ENCODE results near the gene CNTN5.

Gene CNTN5

DNA sequence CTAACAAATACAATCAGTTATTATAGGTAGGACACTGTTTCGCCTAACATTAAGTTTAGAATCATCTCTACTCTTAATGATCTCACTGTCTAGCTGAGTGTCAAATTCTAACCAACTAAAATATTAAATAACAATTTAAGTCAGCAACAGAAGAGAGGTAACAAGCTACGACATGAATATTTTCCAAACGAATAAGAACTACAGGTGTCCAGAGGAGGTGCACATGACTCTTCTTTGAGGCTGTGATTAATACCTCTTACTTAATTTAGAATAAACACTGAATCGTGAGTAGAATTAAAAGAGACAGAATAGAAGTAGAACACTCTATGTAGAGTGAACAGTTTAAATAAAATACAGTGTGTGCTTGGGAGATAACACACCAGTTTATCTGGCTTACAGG is 1047.4 kb downstream of the CNTN5 start:
- Mint-ChIP-seq H3K4me1 (ENCODE audit: low read depth) (no peaks in the 10 kb centered on the region), H3K27ac (no peak overlapping the region), H3K36me3 (ENCODE audit: low read depth) (no peaks in the 10 kb centered on the region), H3K4me3 (no peak overlapping the region), H3K9me3 (peaks cover 17% of the 10 kb centered on the region), H3K27me3 (ENCODE audit: low read depth) (no peaks in the 10 kb centered on the region)

GRCh38 chr11:100072131-100072530 is 1051.4 kb downstream of the CNTN5 start:
- H3K4me1 Mint-ChIP-seq (ENCODE audit: low read depth): no peaks in the 10 kb centered on the region
- no peak overlapping the region for H3K27ac Mint-ChIP-seq
- no peaks in the 10 kb centered on the region for H3K27me3 Mint-ChIP-seq (ENCODE audit: low read depth)
- H3K9me3 Mint-ChIP-seq: peaks cover 18% of the 10 kb centered on the region
- H3K36me3 Mint-ChIP-seq (ENCODE audit: low read depth): no peaks in the 10 kb centered on the region
- H3K4me3 Mint-ChIP-seq: no peak overlapping the region

DNA sequence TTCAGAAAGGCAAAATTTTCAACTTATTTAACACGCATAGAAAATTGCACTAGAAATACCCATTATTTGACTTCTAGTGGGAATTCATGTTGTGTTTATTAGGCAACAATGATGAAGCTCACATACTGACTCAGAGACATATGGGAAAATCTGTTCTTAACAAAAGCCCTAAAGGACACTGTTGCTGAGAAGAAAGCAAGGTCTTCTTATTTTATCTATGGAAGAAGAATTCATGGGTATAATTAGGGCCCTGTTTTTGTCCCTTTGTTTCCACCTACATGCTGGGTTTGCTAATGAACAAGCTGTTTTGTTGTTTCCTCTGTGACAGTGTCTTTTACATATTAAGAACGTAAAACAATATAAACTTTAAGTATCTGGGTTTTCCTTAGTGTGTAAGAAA is 1059.6 kb downstream of the CNTN5 start:
- no peaks in the 10 kb centered on the region for H3K4me1 Mint-ChIP-seq (ENCODE audit: low read depth)

DNA sequence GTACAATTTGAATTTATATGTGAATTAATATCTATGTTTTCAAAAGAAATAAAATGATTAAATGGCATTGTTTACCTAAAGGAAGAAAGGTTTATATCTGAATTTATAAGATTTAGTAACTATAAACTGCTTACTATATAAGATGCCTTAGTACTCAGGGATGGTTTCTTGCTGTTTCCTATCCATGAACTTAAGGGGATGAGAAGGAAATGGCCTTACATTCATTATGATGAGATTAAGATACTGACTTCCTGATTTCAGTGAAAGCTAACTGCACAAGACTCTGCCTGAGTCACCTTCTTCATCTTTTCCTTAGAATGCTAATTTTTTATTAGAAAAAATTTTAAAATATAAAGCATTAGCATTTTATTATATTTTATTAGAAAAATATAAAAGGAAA is 1060.1 kb downstream of the CNTN5 start:
- no peak overlapping the region for H3K27ac Mint-ChIP-seq
- H3K9me3 Mint-ChIP-seq: peaks cover 12% of the 10 kb centered on the region
- H3K36me3 Mint-ChIP-seq (ENCODE audit: low read depth): no peaks in the 10 kb centered on the region
- no peaks in the 10 kb centered on the region for H3K27me3 Mint-ChIP-seq (ENCODE audit: low read depth)
- no peaks in the 10 kb centered on the region for H3K4me1 Mint-ChIP-seq (ENCODE audit: low read depth)
- no peak overlapping the region for H3K4me3 Mint-ChIP-seq

More for the DNA sequence above, 1059.6 kb downstream of the CNTN5 start:
- Mint-ChIP-seq H3K4me3 (no peak overlapping the region), H3K27ac (no peak overlapping the region), H3K27me3 (ENCODE audit: low read depth) (no peaks in the 10 kb centered on the region), H3K9me3 (peaks cover 17% of the 10 kb centered on the region), H3K36me3 (ENCODE audit: low read depth) (no peaks in the 10 kb centered on the region)

DNA sequence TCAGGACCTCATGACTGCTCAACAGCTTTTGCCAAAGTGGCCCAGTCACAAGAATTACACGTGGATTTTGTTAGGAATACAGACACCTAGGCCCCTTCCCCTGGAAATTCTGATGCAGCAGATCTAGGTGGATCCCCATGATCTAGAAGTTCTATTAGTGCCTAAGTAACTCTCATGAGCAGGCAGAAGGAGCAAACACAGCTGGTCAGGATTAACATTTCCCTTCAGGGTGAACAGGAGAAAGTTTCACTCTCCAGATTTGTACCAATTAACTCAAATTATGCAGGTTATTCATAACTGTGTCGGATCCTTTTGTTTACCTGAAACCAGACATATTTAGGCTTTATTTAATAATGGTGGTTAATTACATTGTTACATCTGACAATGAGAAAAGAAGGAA is 1072.9 kb downstream of the CNTN5 start:
- no peaks in the 10 kb centered on the region for H3K27me3 Mint-ChIP-seq (ENCODE audit: low read depth)
- H3K36me3 Mint-ChIP-seq (ENCODE audit: low read depth): no peaks in the 10 kb centered on the region
- no peak overlapping the region for H3K27ac Mint-ChIP-seq
- H3K9me3 Mint-ChIP-seq: peaks cover 27% of the 10 kb centered on the region
- no peaks in the 10 kb centered on the region for H3K4me1 Mint-ChIP-seq (ENCODE audit: low read depth)
- no peak overlapping the region for H3K4me3 Mint-ChIP-seq

- Mint-ChIP-seq H3K9me3 (peaks cover 28% of the 10 kb centered on the region), H3K4me3 (no peak overlapping the region), H3K4me1 (ENCODE audit: low read depth) (no peaks in the 10 kb centered on the region), H3K27ac (no peak overlapping the region), H3K27me3 (ENCODE audit: low read depth) (no peaks in the 10 kb centered on the region), H3K36me3 (ENCODE audit: low read depth) (no peaks in the 10 kb centered on the region)
These were observed 1073.5 kb downstream of the CNTN5 start for GRCh38 chr11:100094121-100094865.

DNA sequence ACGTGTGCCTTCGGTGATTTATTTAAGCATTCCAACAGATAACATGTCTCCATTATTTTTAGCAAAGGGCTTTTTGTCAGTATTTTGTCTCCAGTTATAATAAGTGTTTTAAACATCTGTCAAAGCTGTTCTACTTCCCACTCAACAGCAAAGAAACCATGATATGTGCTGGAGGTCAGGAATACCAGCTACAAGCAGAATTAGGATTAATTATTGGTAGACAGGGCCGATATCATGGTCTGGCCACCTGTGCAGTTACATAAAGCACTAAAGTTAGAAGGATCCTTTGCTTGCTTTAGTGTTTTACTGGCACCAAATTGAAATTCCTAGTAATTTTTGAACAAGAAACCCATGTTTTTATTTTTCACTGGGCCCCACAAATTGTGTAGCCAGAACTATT is 1075.1 kb downstream of the CNTN5 start:
- no peak overlapping the region for H3K27ac Mint-ChIP-seq
- no peaks in the 10 kb centered on the region for H3K27me3 Mint-ChIP-seq (ENCODE audit: low read depth)
- peaks cover 26% of the 10 kb centered on the region for H3K9me3 Mint-ChIP-seq
- no peaks in the 10 kb centered on the region for H3K36me3 Mint-ChIP-seq (ENCODE audit: low read depth)
- no peaks in the 10 kb centered on the region for H3K4me1 Mint-ChIP-seq (ENCODE audit: low read depth)
- no peak overlapping the region for H3K4me3 Mint-ChIP-seq

DNA sequence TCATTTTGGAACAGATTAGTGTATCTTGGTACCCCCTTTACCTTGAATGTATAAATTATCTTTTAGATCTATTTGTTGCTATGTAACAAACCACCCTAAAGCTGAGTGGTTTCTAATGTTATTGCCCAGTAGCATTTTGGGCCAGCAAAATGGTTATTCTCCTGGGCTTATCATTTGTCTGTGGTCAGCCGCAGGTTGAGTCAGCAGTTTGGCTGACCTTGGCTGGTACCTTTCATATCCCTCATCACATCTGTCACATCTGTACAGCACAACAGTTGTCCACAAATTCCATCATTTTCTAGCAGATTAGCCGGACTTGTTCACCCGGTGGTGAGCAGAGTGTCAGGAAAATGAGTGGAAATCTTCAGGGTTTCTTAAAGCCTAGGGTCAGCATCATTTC is 1077.8 kb downstream of the CNTN5 start:
- Mint-ChIP-seq H3K4me1 (ENCODE audit: low read depth) (no peaks in the 10 kb centered on the region), H3K9me3 (peaks cover 20% of the 10 kb centered on the region), H3K27ac (no peak overlapping the region), H3K27me3 (ENCODE audit: low read depth) (no peaks in the 10 kb centered on the region), H3K36me3 (ENCODE audit: low read depth) (no peaks in the 10 kb centered on the region), H3K4me3 (no peak overlapping the region)

DNA sequence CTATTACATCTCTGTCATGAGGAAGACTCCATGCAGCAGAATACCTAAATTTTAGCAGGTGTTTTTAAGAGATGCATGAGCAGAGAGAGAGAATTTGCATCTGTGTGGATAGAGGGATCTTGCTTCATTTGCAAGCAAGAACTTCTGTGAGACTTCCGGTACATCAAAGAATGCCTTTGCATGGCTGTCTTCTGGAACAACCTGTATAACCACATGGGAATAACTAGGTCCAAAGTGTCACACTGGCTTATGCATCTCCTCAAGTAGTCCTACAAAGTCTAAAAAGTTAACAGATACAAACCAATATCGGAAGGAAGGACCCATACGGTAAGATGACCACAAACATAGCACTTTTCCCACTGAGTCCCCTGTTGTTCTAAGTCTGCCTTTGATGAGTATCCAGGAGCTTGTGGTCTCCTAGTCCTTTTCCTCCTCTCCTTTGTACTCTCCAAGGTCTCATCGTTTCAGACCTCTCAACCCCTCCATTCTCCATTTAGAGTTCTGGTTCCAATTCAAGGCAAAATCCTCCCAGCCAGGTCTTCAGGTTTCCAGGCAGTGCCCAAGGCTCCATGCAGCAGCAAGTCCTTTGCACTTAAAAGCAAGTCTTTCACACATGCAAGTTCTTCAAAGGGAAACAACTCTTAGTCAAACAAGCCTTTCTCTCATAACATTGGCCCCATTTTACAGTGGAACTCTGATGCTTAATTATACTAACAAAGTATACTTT is 1084.7 kb downstream of the CNTN5 start:
- H3K27me3 Mint-ChIP-seq (ENCODE audit: low read depth): no peaks in the 10 kb centered on the region
- H3K4me1 Mint-ChIP-seq (ENCODE audit: low read depth): no peaks in the 10 kb centered on the region
- H3K36me3 Mint-ChIP-seq (ENCODE audit: low read depth): no peaks in the 10 kb centered on the region
- no peak overlapping the region for H3K4me3 Mint-ChIP-seq
- H3K9me3 Mint-ChIP-seq: peaks cover 11% of the 10 kb centered on the region
- no peak overlapping the region for H3K27ac Mint-ChIP-seq

DNA sequence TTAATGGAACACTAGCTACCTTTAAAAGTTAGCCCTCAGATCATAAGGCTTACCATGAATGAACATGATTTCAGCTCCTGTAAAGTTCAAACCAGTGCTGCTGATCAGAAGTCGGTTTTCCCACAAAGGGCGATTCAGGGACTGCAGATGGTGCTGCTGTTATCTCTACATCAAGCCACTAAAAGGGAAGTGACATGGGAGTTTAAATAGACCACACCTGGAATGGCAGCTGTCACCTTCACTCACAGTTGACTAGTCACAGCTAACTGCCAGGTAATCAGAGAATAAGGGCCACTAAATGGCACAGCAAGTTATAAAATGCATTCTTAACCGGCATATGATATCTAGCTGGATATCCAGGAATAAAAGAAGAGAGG is 1085.2 kb downstream of the CNTN5 start:
- no peak overlapping the region for H3K4me3 Mint-ChIP-seq
- no peaks in the 10 kb centered on the region for H3K4me1 Mint-ChIP-seq (ENCODE audit: low read depth)
- peaks cover 11% of the 10 kb centered on the region for H3K9me3 Mint-ChIP-seq
- no peaks in the 10 kb centered on the region for H3K36me3 Mint-ChIP-seq (ENCODE audit: low read depth)
- no peaks in the 10 kb centered on the region for H3K27me3 Mint-ChIP-seq (ENCODE audit: low read depth)
- H3K27ac Mint-ChIP-seq: no peak overlapping the region

GRCh38 chr11:100119176-100119575 is 1098.4 kb downstream of the CNTN5 start:
- Mint-ChIP-seq H3K27me3 (ENCODE audit: low read depth) (no peaks in the 10 kb centered on the region), H3K4me3 (no peak overlapping the region), H3K27ac (no peak overlapping the region), H3K4me1 (ENCODE audit: low read depth) (no peaks in the 10 kb centered on the region), H3K9me3 (peaks cover 26% of the 10 kb centered on the region), H3K36me3 (ENCODE audit: low read depth) (no peaks in the 10 kb centered on the region)

GRCh38 chr11:100133114-100133513 is 1112.4 kb downstream of the CNTN5 start:
- H3K9me3 Mint-ChIP-seq: peaks cover 17% of the 10 kb centered on the region
- no peaks in the 10 kb centered on the region for H3K36me3 Mint-ChIP-seq (ENCODE audit: low read depth)
- no peak overlapping the region for H3K27ac Mint-ChIP-seq
- no peaks in the 10 kb centered on the region for H3K4me1 Mint-ChIP-seq (ENCODE audit: low read depth)
- H3K27me3 Mint-ChIP-seq (ENCODE audit: low read depth): no peaks in the 10 kb centered on the region
- no peak overlapping the region for H3K4me3 Mint-ChIP-seq

GRCh38 chr11:100141201-100141600 is 1120.5 kb downstream of the CNTN5 start:
- Mint-ChIP-seq H3K36me3 (ENCODE audit: low read depth) (no peaks in the 10 kb centered on the region), H3K4me3 (no peak overlapping the region), H3K27me3 (ENCODE audit: low read depth) (no peaks in the 10 kb centered on the region)

DNA sequence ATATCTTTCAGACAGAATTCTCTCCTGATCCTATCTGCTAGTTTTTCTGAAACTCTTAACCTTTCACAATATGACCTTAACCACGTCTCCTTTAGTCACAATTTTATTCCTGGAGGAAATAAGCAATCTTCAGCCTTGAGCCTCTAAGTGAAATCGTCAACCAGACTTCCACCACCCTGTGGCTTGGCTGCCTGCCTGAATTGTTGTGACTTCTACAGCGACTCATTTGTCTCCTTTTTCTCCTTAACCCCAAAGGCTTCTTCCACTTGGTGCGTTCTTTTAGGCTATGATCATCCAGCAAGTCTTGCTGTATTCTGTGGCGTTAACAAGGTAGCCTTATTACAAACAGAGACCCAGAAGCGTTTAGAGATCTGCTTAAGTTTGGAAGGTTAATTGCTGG is 1131.2 kb downstream of the CNTN5 start:
- no peaks in the 10 kb centered on the region for H3K36me3 Mint-ChIP-seq (ENCODE audit: low read depth)
- no peaks in the 10 kb centered on the region for H3K4me1 Mint-ChIP-seq (ENCODE audit: low read depth)
- H3K9me3 Mint-ChIP-seq: peaks cover 28% of the 10 kb centered on the region
- no peaks in the 10 kb centered on the region for H3K27me3 Mint-ChIP-seq (ENCODE audit: low read depth)
- no peak overlapping the region for H3K27ac Mint-ChIP-seq
- H3K4me3 Mint-ChIP-seq: no peak overlapping the region

More at GRCh38 chr11:100141201-100141600, 1120.5 kb downstream of the CNTN5 start:
- Mint-ChIP-seq H3K4me1 (ENCODE audit: low read depth) (no peaks in the 10 kb centered on the region), H3K9me3 (peaks cover 3% of the 10 kb centered on the region), H3K27ac (no peak overlapping the region)

GRCh38 chr11:100152766-100153165 is 1132.0 kb downstream of the CNTN5 start:
- Mint-ChIP-seq H3K27me3 (ENCODE audit: low read depth) (no peaks in the 10 kb centered on the region), H3K36me3 (ENCODE audit: low read depth) (no peaks in the 10 kb centered on the region), H3K9me3 (peaks cover 26% of the 10 kb centered on the region), H3K27ac (no peak overlapping the region), H3K4me3 (no peak overlapping the region), H3K4me1 (ENCODE audit: low read depth) (no peaks in the 10 kb centered on the region)

Data from T-helper 1 cell treated with Interleukin-12 subunit alpha and Interleukin-12 subunit beta and Interleukin-4 antibody, amounts not matched to agents 30 μg/mL and 1 μg/mL, for 36 hours (primary cell).